Activated naive CD8-positive, alpha-beta T cell (primary cell): ENCODE results near the gene SLC16A5.
"Not testable (repeated sequence)": the region's sequence is repeated elsewhere in the genome, so short reads cannot be mapped to it uniquely, and the experiment has no call there.

Source experiments
- H3K27ac Mint-ChIP-seq: one replicate; pipeline ENCODE4 v1.8.0; 2021; ENCODE audit warnings: mixed read lengths
- H3K27me3 Mint-ChIP-seq: one replicate; pipeline ENCODE4 v1.8.0; 2021; ENCODE audit warnings: mixed read lengths
- H3K36me3 Mint-ChIP-seq: one replicate; pipeline ENCODE4 v1.8.0; 2021; ENCODE audit warnings: mixed read lengths
- H3K4me1 Mint-ChIP-seq: one replicate; pipeline ENCODE4 v1.8.0; 2021; ENCODE audit warnings: low read depth, mixed read lengths
- H3K4me3 Mint-ChIP-seq: one replicate; pipeline ENCODE4 v1.8.0; 2021; ENCODE audit warnings: mild to moderate bottlenecking, mixed read lengths
- H3K9me3 Mint-ChIP-seq: one replicate; pipeline ENCODE4 v1.8.0; 2021; ENCODE audit warnings: low read depth, mixed read lengths

The SLC16A5 gene

DNA sequence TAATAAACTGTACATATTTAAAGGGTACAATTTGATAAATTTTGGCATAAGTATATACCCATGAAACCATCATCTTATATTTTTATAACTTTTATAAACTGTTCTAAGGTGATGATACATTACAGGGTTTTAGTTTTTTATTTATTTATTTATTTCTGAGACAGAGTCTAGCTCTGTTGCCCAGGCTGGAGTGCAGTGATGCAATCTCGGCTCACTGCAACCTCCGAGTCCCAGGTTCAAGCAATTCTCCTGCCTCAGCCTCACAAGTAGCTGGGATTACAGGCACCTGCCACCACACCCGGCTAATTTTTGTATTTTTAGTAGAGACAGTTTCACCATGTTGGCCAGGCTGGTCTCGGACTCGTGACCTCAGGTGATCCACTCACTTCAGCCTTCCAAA is 40.2 kb downstream of the SLC16A5 start:
- Mint-ChIP-seq H3K27ac (peak overlapping the region; percentile 70), H3K4me1 (peaks cover 38% of the 10 kb centered on the region), H3K4me3 (peak overlapping the region; percentile 38)
- not testable (repeated sequence) for H3K9me3 Mint-ChIP-seq, H3K27me3 Mint-ChIP-seq, H3K36me3 Mint-ChIP-seq

DNA sequence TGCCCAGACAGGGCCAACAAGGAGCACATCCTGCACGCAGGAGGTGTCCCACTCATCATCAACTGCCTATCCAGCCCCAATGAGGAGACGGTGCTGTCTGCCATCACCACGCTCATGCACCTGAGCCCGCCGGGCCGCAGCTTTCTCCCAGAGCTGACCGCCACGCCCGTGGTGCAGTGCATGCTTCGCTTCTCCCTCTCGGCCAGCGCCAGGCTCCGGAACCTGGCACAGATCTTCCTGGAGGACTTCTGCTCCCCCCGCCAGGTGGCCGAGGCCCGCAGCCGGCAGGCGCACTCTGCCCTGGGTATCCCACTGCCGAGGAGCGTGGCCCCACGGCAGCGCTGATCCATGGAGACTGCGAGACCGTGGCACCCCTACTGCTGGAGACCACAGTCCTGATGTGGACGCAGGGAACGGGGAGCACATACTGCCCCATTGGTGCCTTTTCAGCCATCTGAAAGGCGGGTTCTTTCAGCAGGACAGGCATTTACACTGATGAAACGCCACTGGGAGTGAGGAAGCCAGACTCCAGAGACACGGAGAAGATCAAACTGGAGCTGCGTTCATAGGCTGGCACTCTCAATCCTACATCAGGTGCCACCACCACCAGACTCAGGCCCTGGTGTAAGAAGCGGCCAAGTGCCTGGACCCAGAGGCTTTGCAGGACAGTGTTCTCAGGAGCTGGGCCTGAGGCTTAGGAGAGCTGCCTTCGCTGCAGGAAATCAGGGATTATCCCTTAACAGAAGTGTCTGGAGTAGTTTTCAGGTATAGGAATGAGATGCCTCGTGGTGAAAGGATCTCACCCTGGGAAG is 41.1 kb downstream of the SLC16A5 start:
- Mint-ChIP-seq H3K9me3 (no peaks in the 10 kb centered on the region), H3K36me3 (no peaks in the 10 kb centered on the region), H3K4me1 (peaks cover 36% of the 10 kb centered on the region), H3K27me3 (no peaks in the 10 kb centered on the region), H3K27ac (no peak overlapping the region), H3K4me3 (peak overlapping the region; percentile 59)

DNA sequence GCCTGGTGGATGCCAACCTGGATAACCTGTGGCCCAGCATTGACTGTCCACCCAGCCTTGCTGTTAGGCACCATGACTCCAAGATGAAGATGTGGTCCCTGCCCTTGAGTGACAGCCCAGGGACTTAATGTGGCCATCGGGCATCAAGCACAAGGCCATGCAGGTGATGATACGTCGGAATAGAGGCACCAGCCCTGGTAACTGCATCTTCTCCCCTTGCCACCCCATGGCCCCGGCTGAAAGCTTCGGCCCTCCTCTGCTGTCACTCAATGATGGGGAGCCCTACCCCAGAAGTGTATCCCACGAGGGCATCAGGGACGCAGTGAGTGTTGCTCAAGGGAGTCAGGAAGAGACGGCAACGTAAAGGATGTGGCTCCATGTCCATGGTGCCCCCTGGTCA is 41.8 kb downstream of the SLC16A5 start:
- peak overlapping the region; percentile 59 for H3K4me3 Mint-ChIP-seq
- peak overlapping the region; percentile 46 for H3K27ac Mint-ChIP-seq
- no peaks in the 10 kb centered on the region for H3K9me3 Mint-ChIP-seq
- no peaks in the 10 kb centered on the region for H3K27me3 Mint-ChIP-seq
- peaks cover 29% of the 10 kb centered on the region for H3K4me1 Mint-ChIP-seq
- H3K36me3 Mint-ChIP-seq = no peaks in the 10 kb centered on the region

DNA sequence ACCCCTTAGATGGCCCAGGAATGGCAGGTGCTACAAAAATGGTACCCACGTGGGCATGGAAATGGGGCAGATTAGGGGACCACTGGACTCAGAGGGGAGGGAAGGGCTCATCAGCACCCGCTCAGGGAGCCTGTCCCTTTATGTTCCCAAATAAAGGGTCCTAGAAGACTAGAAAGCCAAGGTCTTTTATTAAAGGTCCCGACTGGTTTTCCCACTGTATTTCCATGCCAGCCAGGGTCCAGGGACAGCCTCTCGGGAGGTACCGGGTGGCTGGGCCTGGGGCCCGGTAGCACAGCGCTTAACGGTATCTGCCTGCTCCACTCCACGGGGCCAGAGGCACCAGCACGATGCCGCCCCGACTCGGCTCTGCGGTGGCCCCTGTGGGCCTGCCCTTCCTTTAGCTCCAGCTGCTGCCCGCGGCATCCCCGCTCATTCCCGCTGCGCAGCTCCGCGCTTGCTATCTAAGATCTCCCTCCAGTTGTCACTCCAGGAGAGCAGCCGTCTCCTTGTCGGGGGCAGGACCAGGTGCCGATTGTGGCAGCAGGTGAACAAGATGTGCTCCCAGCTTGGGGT is 42.4 kb downstream of the SLC16A5 start:
- Mint-ChIP-seq H3K36me3 (no peaks in the 10 kb centered on the region), H3K4me3 (peak overlapping the region; percentile 91), H3K9me3 (no peaks in the 10 kb centered on the region), H3K4me1 (peaks cover 24% of the 10 kb centered on the region), H3K27me3 (no peaks in the 10 kb centered on the region), H3K27ac (peak overlapping the region; percentile 89)

DNA sequence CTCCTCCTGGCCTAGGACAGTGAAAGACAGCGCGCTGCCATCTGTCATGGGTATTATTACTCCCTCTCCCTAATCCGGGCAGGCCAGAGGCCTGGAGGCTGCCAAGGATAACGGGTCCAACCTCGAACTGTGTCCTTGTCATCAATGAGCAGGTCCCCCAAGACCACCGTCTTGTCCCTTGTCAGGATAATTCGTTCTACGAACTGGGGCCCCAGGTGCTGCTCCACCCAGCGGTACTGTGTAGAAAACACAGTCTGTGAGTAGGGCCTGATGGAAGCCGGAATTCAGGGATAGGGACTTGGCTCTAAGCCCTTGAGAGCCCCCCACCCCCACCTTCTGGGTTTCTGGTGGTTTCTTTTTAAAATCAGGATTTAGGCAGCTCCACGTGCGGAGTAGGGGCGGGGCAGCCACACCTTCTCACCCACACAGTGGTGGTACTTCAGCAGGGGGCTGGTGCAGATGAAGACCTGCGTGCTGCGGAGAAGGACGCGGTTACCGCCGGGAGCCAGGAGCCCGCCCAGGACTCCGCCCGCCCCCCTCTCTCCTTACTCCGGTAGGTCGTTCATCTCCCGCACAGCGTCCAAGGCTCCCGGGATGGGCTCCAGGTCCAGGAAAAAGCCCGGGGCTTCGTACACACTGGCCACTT is 43.0 kb downstream of the SLC16A5 start:
- H3K27me3 Mint-ChIP-seq = no peaks in the 10 kb centered on the region
- peaks cover 22% of the 10 kb centered on the region for H3K4me1 Mint-ChIP-seq
- no peaks in the 10 kb centered on the region for H3K36me3 Mint-ChIP-seq
- H3K27ac Mint-ChIP-seq = peak overlapping the region; percentile 89
- H3K4me3 Mint-ChIP-seq = peak overlapping the region; percentile 91
- H3K9me3 Mint-ChIP-seq = no peaks in the 10 kb centered on the region

DNA sequence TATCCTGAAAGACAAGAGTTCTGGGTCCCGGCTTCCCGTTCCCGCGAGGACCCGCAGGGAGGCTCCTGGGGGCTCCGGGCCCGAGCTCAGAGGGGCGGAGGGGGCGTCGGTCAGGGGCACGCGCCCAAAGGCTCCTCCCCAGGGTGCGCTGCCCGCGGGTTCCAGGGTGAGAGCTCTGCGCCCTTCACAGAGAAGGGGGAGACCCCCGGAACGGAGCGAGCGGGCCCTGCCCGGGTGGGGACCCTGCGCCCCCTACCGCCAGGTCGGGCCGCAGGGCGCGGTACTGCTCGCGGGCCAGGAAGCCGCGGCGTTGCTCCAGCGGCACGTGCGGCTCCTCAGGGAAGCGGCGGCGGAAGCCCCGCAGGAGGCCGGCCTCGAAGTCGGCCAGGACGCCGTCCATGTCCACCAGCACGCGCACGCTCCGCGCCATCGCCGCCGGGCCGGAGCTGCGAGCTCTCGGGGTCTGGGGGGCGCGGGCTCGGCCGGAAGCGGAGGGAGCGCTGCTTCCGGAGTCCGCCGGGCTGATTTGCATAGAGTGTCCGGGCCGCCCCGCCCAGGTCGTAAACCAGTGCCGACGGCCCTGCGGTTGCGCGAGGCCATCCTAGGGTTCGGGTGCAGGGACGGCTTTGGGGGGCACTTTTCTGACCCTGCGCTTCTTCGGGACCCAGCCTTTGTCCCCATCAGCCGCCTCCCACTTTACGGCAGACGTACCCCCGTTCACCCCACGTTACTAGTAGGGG is 43.7 kb downstream of the SLC16A5 start, which contains the start of gene NT5C:
TSS of gene NT5C (minus strand) at position 465 of the 740 bp plus-strand sequence. CDS start at position 430, 35 bp downstream.
- no peaks in the 10 kb centered on the region for H3K27me3 Mint-ChIP-seq

DNA sequence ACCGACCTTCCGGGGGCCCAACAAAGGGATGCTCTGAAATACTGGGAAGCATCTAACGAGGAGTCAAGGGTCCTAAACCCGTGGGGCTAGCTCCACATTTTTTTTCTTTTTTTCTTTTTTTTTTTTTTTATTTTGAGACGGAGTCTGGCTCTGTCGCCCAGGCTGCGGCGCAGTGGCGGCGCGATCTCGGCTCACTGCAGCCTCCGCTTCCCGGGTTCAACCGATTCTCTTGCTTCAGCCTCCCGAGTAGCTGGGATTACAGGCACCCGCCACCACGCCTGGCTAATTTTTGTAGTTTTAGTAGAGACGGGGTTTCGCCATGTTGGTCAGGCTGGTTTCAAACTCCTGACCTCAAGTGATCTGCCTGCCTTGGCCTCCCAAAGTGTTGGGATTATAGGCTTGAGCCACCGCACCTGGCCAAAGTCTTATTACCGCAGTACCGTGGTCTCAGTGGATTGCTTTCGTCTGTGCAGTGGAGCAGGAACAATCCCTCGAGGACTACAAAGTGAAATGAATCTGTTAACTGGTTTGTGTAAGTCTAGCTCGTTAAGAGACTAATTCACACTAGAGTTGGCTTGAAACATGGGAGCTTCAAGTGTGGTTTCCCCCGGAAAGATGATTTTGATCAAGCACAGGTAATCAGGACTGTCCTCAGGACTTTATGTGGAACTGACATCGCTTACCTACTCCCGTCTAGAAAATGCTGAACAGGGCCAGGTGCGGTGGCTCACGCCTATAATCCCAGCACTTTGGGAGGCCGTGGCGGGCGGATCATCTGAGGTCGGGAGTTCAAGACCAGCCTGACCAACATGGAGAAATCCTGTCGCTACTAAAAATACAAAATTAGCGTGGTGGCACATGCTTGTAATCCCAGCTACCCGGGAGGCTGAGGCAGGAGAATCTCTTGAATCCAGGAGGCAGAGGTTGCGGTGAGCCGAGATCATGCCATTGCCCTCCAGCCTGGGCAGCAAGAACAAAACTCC is 44.6 kb downstream of the SLC16A5 start:
- H3K4me1 Mint-ChIP-seq = peaks cover 14% of the 10 kb centered on the region
- peak overlapping the region; percentile 89 for H3K4me3 Mint-ChIP-seq
- H3K9me3 Mint-ChIP-seq, H3K36me3 Mint-ChIP-seq, H3K27me3 Mint-ChIP-seq: not testable (repeated sequence)
- H3K27ac Mint-ChIP-seq = peak overlapping the region; percentile 89

More for the DNA sequence above, 43.7 kb downstream of the SLC16A5 start, which contains the start of gene NT5C:
- Mint-ChIP-seq H3K27ac (peak within 1 kb of the TSS; percentile 89), H3K9me3 (no peaks in the 10 kb centered on the region), H3K4me1 (peaks cover 15% of the 10 kb centered on the region), H3K4me3 (peak within 1 kb of the TSS; percentile 91), H3K36me3 (no peaks in the 10 kb centered on the region)

DNA sequence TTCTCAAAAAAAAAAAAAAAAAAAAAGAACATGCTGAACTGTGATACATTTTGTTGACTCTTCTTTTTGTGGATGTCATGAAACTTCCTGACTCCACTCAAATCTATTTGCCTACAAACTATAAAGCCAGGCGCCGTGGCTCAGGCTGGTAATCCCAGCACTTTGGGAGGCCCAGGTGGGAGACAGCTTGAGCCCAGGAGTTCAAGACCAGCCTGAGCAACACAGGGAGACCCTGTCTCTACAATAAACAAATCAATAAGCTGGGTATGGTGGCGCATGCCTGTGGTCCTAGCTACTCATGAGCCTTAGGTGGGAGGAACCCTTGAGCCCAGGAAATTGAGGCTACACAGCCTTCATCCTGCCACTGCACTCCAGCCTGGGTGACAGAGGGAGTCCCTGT is 45.2 kb downstream of the SLC16A5 start:
- H3K4me3 Mint-ChIP-seq = peak overlapping the region; percentile 38
- no peaks in the 10 kb centered on the region for H3K36me3 Mint-ChIP-seq
- H3K9me3 Mint-ChIP-seq = no peaks in the 10 kb centered on the region
- no peaks in the 10 kb centered on the region for H3K27me3 Mint-ChIP-seq
- peaks cover 14% of the 10 kb centered on the region for H3K4me1 Mint-ChIP-seq
- H3K27ac Mint-ChIP-seq = peak overlapping the region; percentile 6

DNA sequence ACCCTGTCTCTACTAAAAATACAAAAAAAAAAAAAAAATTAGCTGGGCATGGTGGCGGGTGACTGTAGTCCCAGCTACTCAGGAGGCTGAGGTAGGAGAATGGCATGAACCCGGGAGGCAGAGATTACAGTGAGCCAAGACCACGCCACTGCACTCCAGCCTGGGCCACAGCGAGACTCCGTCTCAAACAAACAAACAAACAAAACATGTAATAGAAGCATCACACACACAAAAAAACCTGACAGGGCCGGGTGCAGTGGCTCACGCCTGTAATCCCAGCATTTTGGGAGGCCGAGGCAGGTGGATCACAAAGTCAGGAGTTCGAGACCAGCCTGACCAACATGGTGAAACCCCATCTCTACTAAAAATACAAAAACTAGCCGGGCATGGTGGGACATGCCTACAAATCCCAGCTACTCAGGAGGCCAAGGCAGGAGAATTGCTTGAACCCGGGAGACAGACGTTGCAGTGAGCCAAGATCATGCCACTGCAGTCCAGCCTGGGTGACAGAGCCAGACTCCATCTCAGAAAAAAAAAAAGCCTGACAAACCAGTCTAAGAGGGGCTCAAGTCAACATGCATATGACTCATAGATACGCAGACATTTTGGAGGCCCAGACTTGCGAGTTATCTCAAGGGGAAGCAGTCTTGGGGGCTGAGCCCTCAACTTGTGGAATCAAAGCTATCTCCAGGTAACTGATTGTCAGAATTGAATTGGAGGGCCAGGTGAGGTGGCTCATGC is 46.0 kb downstream of the SLC16A5 start:
- H3K27ac Mint-ChIP-seq, H3K9me3 Mint-ChIP-seq, H3K27me3 Mint-ChIP-seq, H3K4me3 Mint-ChIP-seq, H3K36me3 Mint-ChIP-seq: not testable (repeated sequence)
- peaks cover 14% of the 10 kb centered on the region for H3K4me1 Mint-ChIP-seq

DNA sequence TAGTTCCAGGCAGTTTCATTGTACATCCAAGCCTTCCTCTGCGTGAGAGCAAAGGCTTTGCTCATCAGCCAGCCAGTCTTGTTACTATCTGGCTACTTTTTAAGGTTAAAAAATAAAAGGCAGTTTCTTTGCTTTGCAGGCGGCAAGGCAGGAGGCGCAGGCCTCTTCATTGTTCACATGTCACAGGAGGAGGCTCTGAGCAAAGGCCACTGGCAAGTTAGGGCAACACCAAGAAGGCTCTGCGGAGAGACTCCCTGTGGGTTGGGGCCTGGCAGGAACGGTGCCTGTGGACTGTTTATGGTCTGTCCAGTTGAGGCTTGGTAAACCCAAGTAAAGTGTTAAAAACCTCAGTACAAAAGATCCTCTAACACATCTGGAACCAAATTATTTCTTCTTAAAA is 47.7 kb downstream of the SLC16A5 start:
- Mint-ChIP-seq H3K36me3 (no peaks in the 10 kb centered on the region), H3K9me3 (no peaks in the 10 kb centered on the region), H3K27ac (no peak overlapping the region), H3K27me3 (no peaks in the 10 kb centered on the region), H3K4me3 (no peak overlapping the region), H3K4me1 (peaks cover 13% of the 10 kb centered on the region)

DNA sequence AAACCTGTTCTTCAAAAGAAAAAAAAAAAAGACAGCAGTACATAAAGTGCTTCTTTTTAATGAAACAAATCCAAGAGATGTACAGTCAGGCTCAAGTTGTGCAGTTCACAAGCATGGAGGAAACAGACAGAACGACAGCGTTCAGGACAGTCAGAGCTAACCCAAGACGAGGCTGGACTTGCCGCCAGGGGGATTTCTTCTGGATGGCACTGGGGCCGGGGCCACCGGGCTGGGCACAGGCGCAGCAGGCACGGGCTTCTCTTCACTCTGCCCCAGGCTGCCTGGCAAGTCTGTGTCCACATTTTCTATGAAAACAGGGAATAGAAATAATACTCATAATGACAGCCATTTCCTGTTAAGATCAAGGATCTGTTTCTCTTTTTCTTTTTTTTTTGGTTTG is 48.2 kb downstream of the SLC16A5 start:
- Mint-ChIP-seq H3K27ac (no peak overlapping the region), H3K9me3 (no peaks in the 10 kb centered on the region), H3K4me3 (no peak overlapping the region), H3K36me3 (no peaks in the 10 kb centered on the region), H3K27me3 (no peaks in the 10 kb centered on the region), H3K4me1 (peaks cover 13% of the 10 kb centered on the region)

DNA sequence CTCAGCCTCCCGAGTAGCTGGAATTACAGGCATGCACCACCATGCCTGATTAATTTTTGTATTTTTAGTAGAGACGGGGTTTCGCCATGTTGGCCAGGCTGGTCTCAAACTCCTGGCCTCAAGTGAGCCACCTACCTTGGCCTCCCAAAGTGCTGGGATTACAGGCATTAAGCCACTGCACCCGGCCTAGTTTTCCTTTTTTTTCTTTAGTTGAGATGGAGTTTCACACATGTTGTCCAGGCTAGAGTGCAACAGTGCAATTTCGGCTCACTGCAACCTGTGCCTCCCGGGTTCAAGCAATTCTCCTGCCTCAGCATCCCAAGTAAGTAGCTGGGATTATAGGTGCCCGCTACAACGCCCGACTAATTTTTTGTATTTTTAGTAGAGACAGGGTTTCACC is 50.0 kb downstream of the SLC16A5 start:
- H3K4me3 Mint-ChIP-seq, H3K27me3 Mint-ChIP-seq, H3K9me3 Mint-ChIP-seq, H3K27ac Mint-ChIP-seq, H3K4me1 Mint-ChIP-seq, H3K36me3 Mint-ChIP-seq: not testable (repeated sequence)

DNA sequence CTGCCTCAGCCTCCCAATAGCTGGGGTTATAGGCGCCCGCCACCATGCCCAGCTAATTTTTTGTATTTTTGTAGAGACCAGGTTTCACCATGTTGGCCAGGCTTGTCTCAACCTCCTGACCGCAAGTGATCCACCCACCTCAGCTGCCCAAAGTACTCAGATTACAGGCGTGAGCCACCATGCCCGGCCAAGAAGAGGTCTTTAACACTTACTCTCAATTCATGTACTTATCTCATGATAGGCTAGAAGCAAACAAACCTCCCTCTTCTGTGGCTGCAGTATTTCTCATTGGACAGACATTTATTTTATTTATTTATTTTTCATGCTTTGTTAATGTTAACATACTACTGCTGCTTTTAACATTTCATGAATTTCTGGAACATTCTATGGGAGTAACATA is 50.8 kb downstream of the SLC16A5 start:
- H3K4me1 Mint-ChIP-seq = peaks cover 10% of the 10 kb centered on the region
- no peaks in the 10 kb centered on the region for H3K27me3 Mint-ChIP-seq
- no peak overlapping the region for H3K4me3 Mint-ChIP-seq
- no peaks in the 10 kb centered on the region for H3K36me3 Mint-ChIP-seq
- no peaks in the 10 kb centered on the region for H3K9me3 Mint-ChIP-seq
- no peak overlapping the region for H3K27ac Mint-ChIP-seq
